Parathyroid adenoma (tissue), 2 donors: ENCODE results near the gene GABPA.

Experiments
- H2AFZ ChIP-seq: fragments of 300-600 bp; sonication (generic); one replicate; pipeline ENCODE4 v1.7.0; 2017; ENCODE audit warnings: antibody characterized with exemption, mild to moderate bottlenecking
- H3K27ac ChIP-seq: fragments of 300-600 bp; sonication (generic); one replicate; pipeline ENCODE4 v1.7.0; 2017
- H3K27me3 ChIP-seq: fragments of 300-600 bp; sonication (generic); one replicate; pipeline ENCODE4 v1.7.0; 2017; ENCODE audit warnings: low read length; ENCODE audit not compliant: control insufficient read depth, insufficient read depth
- H3K36me3 ChIP-seq: fragments of 300-600 bp; sonication (generic); one replicate; pipeline ENCODE4 v1.7.0; 2017; ENCODE audit warnings: low read length; ENCODE audit not compliant: control insufficient read depth, insufficient read depth
- H3K4me1 ChIP-seq: fragments of 300-600 bp; sonication (generic); one replicate; pipeline ENCODE4 v1.7.0; 2017; ENCODE audit warnings: control low read depth
- H3K4me2 ChIP-seq: fragments of 300-600 bp; sonication (generic); one replicate; pipeline ENCODE4 v1.7.0; 2017; ENCODE audit warnings: low read length
- H3K4me3 ChIP-seq: fragments of 300-600 bp; sonication (generic); one replicate; pipeline ENCODE4 v1.7.0; 2017; ENCODE audit warnings: low read depth, low read length
- H3K79me2 ChIP-seq: fragments of 300-600 bp; sonication (generic); one replicate; pipeline ENCODE4 v1.7.0; 2017; ENCODE audit warnings: control low read depth
- H3K9ac ChIP-seq: fragments of 300-600 bp; sonication (generic); one replicate; pipeline ENCODE4 v1.7.0; 2017; ENCODE audit warnings: mild to moderate bottlenecking
- H3K9me3 ChIP-seq: fragments of 300-600 bp; sonication (generic); one replicate; pipeline ENCODE4 v1.7.0; 2017; ENCODE audit warnings: low read length; ENCODE audit not compliant: control insufficient read depth
- CTCF ChIP-seq: fragments of 300-600 bp; sonication (generic); IDR thresholded peaks from one replicate; pipeline ENCODE4 v1.7.0; 2017; ENCODE audit warnings: antibody characterized with exemption, mild to moderate bottlenecking
- donor health status: primary hyperparathyroidism.

Gene GABPA

DNA sequence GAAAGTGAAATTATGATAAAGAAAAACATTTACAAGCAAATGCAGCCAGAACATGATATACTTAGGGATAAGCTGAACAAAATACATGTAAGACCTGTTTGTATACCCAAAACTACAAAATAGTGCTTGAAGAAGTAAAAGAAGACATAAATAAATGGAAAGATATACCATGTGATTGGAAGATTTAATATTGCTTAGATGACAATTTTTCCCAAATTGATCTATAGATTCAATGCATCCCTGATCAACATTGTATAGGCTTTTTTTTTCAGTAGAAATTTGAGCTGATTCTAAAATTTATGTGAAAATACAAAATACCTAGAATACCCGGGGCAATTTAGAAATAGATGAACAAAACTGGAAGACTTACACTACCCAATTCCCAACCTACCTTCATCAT is 76.4 kb downstream of the GABPA start:
- Histone ChIP-seq H3K36me3 (no peaks in the 10 kb centered on the region), H2AFZ (no peak overlapping the region), H3K79me2 (no peaks in the 10 kb centered on the region), H3K4me2 (no peak overlapping the region), H3K27me3 (no peaks in the 10 kb centered on the region), H3K9me3 (no peaks in the 10 kb centered on the region), H3K4me3 (no peak overlapping the region), H3K4me1 (no peaks in the 10 kb centered on the region), H3K27ac (no peak overlapping the region), H3K9ac (no peak overlapping the region)
- no peak for TF ChIP-seq CTCF

DNA sequence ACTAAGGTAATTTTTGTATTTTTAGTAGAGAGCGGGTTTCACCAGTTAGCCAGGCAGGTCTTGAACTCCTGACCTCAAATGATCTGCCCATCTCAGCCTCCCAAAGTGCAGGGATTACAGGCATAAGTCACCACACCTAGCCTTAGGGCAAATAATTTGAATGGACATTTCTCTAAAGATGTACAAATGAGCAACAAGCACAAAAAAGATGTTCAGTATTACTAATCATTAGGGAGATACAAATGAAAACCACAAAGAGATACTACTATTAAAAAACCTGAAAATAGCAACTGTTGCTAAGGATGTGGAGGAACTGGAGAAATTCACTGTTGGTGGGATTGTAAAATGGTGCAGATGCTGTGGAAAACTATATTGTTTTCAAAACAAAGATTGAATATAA is 79.1 kb downstream of the GABPA start:
- TF ChIP-seq CTCF, result no peak

GRCh38 chr21:25818121-25818520 is 83.3 kb downstream of the GABPA start:
- H2AFZ ChIP-seq, result no peak overlapping the region
- no peaks in the 10 kb centered on the region for H3K36me3 ChIP-seq
- H3K9ac ChIP-seq, result no peak overlapping the region
- H3K4me1 ChIP-seq, result no peaks in the 10 kb centered on the region
- no peak for TF ChIP-seq CTCF
- H3K9me3 ChIP-seq, result no peaks in the 10 kb centered on the region
- H3K4me3 ChIP-seq, result no peak overlapping the region
- no peaks in the 10 kb centered on the region for H3K79me2 ChIP-seq
- H3K27ac ChIP-seq, result no peak overlapping the region
- H3K27me3 ChIP-seq, result no peaks in the 10 kb centered on the region
- no peak overlapping the region for H3K4me2 ChIP-seq

More for the DNA sequence above, 79.1 kb downstream of the GABPA start:
- Histone ChIP-seq H2AFZ (no peak overlapping the region), H3K79me2 (no peaks in the 10 kb centered on the region), H3K36me3 (no peaks in the 10 kb centered on the region), H3K9ac (no peak overlapping the region), H3K4me2 (no peak overlapping the region), H3K4me3 (no peak overlapping the region), H3K4me1 (no peaks in the 10 kb centered on the region), H3K27ac (no peak overlapping the region), H3K9me3 (no peaks in the 10 kb centered on the region), H3K27me3 (no peaks in the 10 kb centered on the region)

- H3K79me2 ChIP-seq, result no peaks in the 10 kb centered on the region
- no peak overlapping the region for H3K4me2 ChIP-seq
- no peak for TF ChIP-seq CTCF
- H3K27me3 ChIP-seq, result no peaks in the 10 kb centered on the region
- H3K4me3 ChIP-seq, result no peak overlapping the region
- H2AFZ ChIP-seq, result no peak overlapping the region
- H3K9me3 ChIP-seq, result no peaks in the 10 kb centered on the region
- no peak overlapping the region for H3K9ac ChIP-seq
- H3K36me3 ChIP-seq, result no peaks in the 10 kb centered on the region
- no peak overlapping the region for H3K27ac ChIP-seq
- H3K4me1 ChIP-seq, result no peaks in the 10 kb centered on the region
Observed at GRCh38 chr21:25818551-25818950, 83.8 kb downstream of the GABPA start.
